ENCODE data around the gene ABCA4.

DNA sequence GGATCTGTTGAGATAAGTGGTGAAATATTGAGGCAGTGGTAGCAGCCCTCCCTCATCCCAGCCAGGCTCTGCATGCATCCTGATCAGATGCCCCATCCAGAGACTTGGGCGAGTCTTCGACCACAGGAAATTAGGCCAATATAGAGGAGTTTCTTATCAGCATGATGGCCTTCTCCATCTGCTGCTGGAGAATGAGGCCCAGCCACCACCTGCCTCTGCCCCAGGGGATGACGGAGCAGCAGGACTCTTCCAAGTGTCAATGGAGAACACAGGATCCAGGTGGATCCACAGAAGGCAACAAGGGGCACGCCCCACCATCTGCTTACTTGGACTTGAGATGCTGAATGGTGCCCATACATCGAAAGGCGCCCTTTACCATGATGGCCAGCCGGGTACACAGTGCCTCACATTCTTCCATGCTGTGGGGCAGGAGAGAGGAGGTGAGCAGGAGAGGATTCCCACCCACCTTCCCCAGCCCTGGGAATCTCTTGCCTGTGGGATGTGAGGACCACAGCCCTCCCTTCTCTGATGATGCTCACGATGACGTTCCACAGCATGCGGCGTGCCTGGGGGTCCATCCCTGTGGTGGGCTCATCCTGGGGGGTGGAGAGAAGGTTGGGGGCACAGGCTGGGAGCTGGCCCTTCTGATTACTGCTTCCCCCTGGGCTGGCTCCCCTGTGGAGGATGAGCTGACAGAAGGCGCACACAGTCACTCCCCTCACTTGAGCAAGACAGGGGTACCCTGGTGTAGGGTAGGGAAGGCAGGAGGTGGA lies 120.3 kb downstream of the ABCA4 start:
- TF ChIP-seq, protein P1, sequence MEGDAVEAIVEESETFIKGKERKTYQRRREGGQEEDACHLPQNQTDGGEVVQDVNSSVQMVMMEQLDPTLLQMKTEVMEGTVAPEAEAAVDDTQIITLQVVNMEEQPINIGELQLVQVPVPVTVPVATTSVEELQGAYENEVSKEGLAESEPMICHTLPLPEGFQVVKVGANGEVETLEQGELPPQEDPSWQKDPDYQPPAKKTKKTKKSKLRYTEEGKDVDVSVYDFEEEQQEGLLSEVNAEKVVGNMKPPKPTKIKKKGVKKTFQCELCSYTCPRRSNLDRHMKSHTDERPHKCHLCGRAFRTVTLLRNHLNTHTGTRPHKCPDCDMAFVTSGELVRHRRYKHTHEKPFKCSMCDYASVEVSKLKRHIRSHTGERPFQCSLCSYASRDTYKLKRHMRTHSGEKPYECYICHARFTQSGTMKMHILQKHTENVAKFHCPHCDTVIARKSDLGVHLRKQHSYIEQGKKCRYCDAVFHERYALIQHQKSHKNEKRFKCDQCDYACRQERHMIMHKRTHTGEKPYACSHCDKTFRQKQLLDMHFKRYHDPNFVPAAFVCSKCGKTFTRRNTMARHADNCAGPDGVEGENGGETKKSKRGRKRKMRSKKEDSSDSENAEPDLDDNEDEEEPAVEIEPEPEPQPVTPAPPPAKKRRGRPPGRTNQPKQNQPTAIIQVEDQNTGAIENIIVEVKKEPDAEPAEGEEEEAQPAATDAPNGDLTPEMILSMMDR (IDR thresholded peaks at IDR 0.05; ENCODE audit: low read length), result no peak
- TF ChIP-seq EZH2phosphoT487 (IDR thresholded peaks at IDR 0.05; ENCODE audit: low read length), result no peak
